LNCAP (cell line): ENCODE results near the gene PTPRD.

Experiments
- CTCF ChIP-seq: fragments of 450-650 bp; IDR thresholded peaks from 2 replicates; pipeline ENCODE4 v1.5.1; 2017; ENCODE audit warnings: mild to moderate bottlenecking

The PTPRD gene

GRCh38 chr9:8733131-8733954 is 1879.5 kb downstream of the PTPRD start:
- no peak for TF ChIP-seq CTCF

- TF ChIP-seq CTCF, result no peak
Observed at GRCh38 chr9:8732367-8733075, 1880.3 kb downstream of the PTPRD start.

GRCh38 chr9:8730618-8731017 is 1882.2 kb downstream of the PTPRD start:
- TF ChIP-seq CTCF, result no peak

- TF ChIP-seq CTCF, result no peak
Observed at GRCh38 chr9:8728910-8729309, 1883.9 kb downstream of the PTPRD start.

- no peak for TF ChIP-seq CTCF
Observed at GRCh38 chr9:8727191-8727590, 1885.6 kb downstream of the PTPRD start.

- TF ChIP-seq CTCF, result no peak
Observed at GRCh38 chr9:8726692-8727091, 1886.1 kb downstream of the PTPRD start.

GRCh38 chr9:8725635-8726034 is 1887.2 kb downstream of the PTPRD start:
- no peak for TF ChIP-seq CTCF
